Astrocyte (in vitro differentiated cells and primary cell): ENCODE measurements around the gene SLCO3A1. TPM values are rescaled to one million over a fixed set of nuclear protein-coding genes. Genes with fewer than 3 reads are reported as not detected.

Source experiments
- DNase-seq: peaks from one replicate; pipeline ENCODE4 v3.0.0-alpha.2; 2010; ENCODE audit warnings: low read depth
- FAIRE-seq: peaks from 2 replicates; lab custom pipeline; 2011; peaks lifted over from hg19 to GRCh38; lab: Jason Lieb, UNC
- H2AFZ ChIP-seq: 2 replicates; pipeline ENCODE4 v1.6.0; 2012; ENCODE audit warnings: low read depth, low read length, inconsistent platforms
- H3K27ac ChIP-seq: 2 replicates; pipeline ENCODE4 v1.5.1; 2011; ENCODE audit warnings: low read depth, low read length, inconsistent platforms
- H3K27me3 ChIP-seq: 2 replicates; pipeline ENCODE4 v1.6.0; 2011; ENCODE audit warnings: low read length, inconsistent platforms; ENCODE audit not compliant: insufficient read depth
- H3K36me3 ChIP-seq: 2 replicates; pipeline ENCODE4 v1.5.1; 2011; ENCODE audit warnings: low read length, inconsistent platforms; ENCODE audit not compliant: insufficient read depth
- H3K4me1 ChIP-seq: 2 replicates; pipeline ENCODE4 v1.5.1; 2011; ENCODE audit warnings: low read length, inconsistent platforms; ENCODE audit not compliant: insufficient read depth
- H3K4me2 ChIP-seq: 2 replicates; pipeline ENCODE4 v1.6.0; 2012; ENCODE audit warnings: low read length, inconsistent platforms
- H3K4me3 ChIP-seq: 2 replicates; pipeline ENCODE4 v1.5.1; 2011; ENCODE audit warnings: low read depth, mild to moderate bottlenecking, low read length, inconsistent platforms; ENCODE audit not compliant: insufficient read depth
- H3K79me2 ChIP-seq: 2 replicates; pipeline ENCODE4 v1.6.0; 2012; ENCODE audit warnings: mild to moderate bottlenecking, low read length, inconsistent platforms; ENCODE audit not compliant: insufficient read depth
- H3K9ac ChIP-seq: 2 replicates; pipeline ENCODE4 v1.6.0; 2012; ENCODE audit warnings: mild to moderate bottlenecking, low read length, inconsistent platforms
- H3K9me3 ChIP-seq: 2 replicates; pipeline ENCODE4 v1.5.1; 2012; ENCODE audit warnings: low read depth, mild to moderate bottlenecking, low read length, inconsistent platforms; ENCODE audit not compliant: insufficient read depth
- H4K20me1 ChIP-seq: 2 replicates; pipeline ENCODE4 v1.6.0; 2012; ENCODE audit warnings: low read length, inconsistent platforms; ENCODE audit not compliant: insufficient read depth
- H3K27ac Mint-ChIP-seq: one replicate; pipeline ENCODE4 v1.8.0; 2021; ENCODE audit warnings: mild to moderate bottlenecking, mixed read lengths; ENCODE audit not compliant: unreplicated experiment
- H3K27me3 Mint-ChIP-seq: one replicate; pipeline ENCODE4 v1.8.0; 2021; ENCODE audit warnings: low read depth, mixed read lengths; ENCODE audit not compliant: unreplicated experiment
- H3K36me3 Mint-ChIP-seq: one replicate; pipeline ENCODE4 v1.8.0; 2021; ENCODE audit warnings: low read depth, mixed read lengths; ENCODE audit not compliant: unreplicated experiment
- H3K4me1 Mint-ChIP-seq: one replicate; pipeline ENCODE4 v1.8.0; 2021; ENCODE audit warnings: low read depth, mixed read lengths; ENCODE audit not compliant: unreplicated experiment
- H3K4me3 Mint-ChIP-seq: one replicate; pipeline ENCODE4 v1.8.0; 2021; ENCODE audit warnings: mild to moderate bottlenecking, moderate library complexity, mixed read lengths; ENCODE audit not compliant: unreplicated experiment
- H3K9me3 Mint-ChIP-seq: one replicate; pipeline ENCODE4 v1.8.0; 2021; ENCODE audit warnings: mild to moderate bottlenecking, mixed read lengths; ENCODE audit not compliant: unreplicated experiment
- CTCF ChIP-seq: IDR thresholded peaks from 2 replicates; pipeline ENCODE4 v1.5.1; 2011; ENCODE audit warnings: low read depth, mild to moderate bottlenecking, inconsistent platforms, low read length, moderate library complexity; ENCODE audit not compliant: insufficient read depth
- EZH2 ChIP-seq: IDR thresholded peaks from 2 replicates; pipeline ENCODE4 v1.6.1; 2012; ENCODE audit warnings: mild to moderate bottlenecking, low read length, inconsistent platforms; ENCODE audit not compliant: insufficient read depth
- total RNA-seq: library from RNA; stranded (reverse); gene quantifications from 2 replicates; pipeline ENCODE4 v1.2.1, GENCODE V29; 2021

Gene SLCO3A1
- total RNA-seq, 1 donor from 2014 or later: 9.4 TPM

DNA sequence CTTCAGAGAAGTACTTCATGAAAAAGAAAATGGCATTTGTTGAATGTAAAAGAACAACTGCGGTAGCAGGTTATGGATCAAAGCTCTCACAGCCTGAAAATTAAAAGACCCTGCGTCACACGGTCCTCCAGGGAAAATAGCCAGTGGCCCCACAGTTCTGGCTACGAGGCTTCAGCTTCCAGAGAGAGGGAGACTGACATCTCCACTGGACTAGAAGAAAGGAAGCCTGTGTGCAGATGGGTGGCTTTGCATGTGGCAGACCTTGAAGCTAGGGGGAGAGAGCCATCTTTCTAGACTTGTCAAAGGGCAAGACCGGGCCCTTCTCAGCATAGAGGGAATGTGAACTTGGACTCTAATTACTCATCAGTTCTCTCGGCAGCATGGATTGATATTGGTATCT is 159.4 kb downstream of the SLCO3A1 start:
- no peak overlapping the region for H3K4me3 Mint-ChIP-seq
- peaks cover 13% of the 10 kb centered on the region for H3K4me1 Mint-ChIP-seq
- no peak for FAIRE-seq

DNA sequence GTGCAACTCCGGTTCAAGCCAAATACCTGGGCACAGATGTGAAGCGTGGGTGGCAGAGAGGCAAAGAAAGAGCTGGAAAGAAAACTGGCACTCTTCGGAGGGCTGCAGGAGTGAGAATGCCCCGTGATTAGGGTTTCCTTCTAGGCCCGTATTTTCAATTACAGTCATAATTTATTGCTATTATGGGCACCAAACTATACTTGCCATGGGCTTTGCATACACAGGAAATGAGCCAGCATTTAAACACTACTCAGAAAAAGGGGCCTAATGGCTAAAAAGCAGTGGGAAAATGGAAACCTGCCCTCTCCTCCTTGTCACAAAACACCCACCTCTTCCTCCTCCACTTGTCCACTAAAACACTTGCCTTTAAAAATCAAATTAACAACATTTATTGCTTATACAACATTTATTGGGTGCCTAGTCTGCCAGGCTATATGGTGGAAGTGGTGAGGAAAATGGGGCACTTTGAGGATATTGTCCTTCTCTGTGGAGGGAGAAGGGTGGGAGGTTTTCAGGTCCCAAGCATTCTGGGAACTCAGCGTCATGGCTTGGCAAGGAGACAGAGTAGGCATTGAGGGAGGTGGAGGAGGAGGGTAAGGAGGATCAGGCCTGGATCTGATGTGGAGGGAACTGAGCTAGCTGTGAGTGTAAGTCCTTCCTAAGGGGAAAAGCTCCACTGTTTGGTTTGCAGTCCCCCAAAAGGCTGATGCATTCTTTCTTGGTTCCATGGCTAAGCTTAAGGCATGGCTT is 160.9 kb downstream of the SLCO3A1 start:
- no peaks in the 10 kb centered on the region for H4K20me1 ChIP-seq
- DNase-seq (no peak), FAIRE-seq (no peak)
- Mint-ChIP-seq H3K4me3 (no peak overlapping the region), H3K4me1 (peaks cover 10% of the 10 kb centered on the region), H3K27ac (no peak overlapping the region), H3K36me3 (no peaks in the 10 kb centered on the region), H3K9me3 (no peaks in the 10 kb centered on the region), H3K27me3 (peaks cover 2% of the 10 kb centered on the region)
- no peak overlapping the region for H2AFZ ChIP-seq
- H3K9me3 ChIP-seq: no peaks in the 10 kb centered on the region
- H3K27ac ChIP-seq: no peak overlapping the region
- no peaks in the 10 kb centered on the region for H3K36me3 ChIP-seq
- no peak overlapping the region for H3K9ac ChIP-seq
- TF ChIP-seq CTCF: no peak
- TF ChIP-seq EZH2: no peak
- no peak overlapping the region for H3K4me2 ChIP-seq
- no peak overlapping the region for H3K4me3 ChIP-seq
- no peaks in the 10 kb centered on the region for H3K79me2 ChIP-seq
- peaks cover 9% of the 10 kb centered on the region for H3K4me1 ChIP-seq
- no peaks in the 10 kb centered on the region for H3K27me3 ChIP-seq

More for the DNA sequence above, 159.4 kb downstream of the SLCO3A1 start:
- H3K9ac ChIP-seq: no peak overlapping the region
- peaks cover under 1% of the 10 kb centered on the region for H3K27me3 Mint-ChIP-seq
- no peaks in the 10 kb centered on the region for H3K9me3 ChIP-seq
- no peaks in the 10 kb centered on the region for H3K36me3 ChIP-seq
- no peak overlapping the region for H3K4me3 ChIP-seq
- H3K4me1 ChIP-seq: peaks cover 9% of the 10 kb centered on the region
- no peak for DNase-seq
- no peak overlapping the region for H3K27ac ChIP-seq
- H3K27ac Mint-ChIP-seq: no peak overlapping the region
- H4K20me1 ChIP-seq: no peaks in the 10 kb centered on the region
- no peaks in the 10 kb centered on the region for H3K9me3 Mint-ChIP-seq
- no peaks in the 10 kb centered on the region for H3K27me3 ChIP-seq
- no peaks in the 10 kb centered on the region for H3K36me3 Mint-ChIP-seq
- no peak overlapping the region for H3K4me2 ChIP-seq
- no peaks in the 10 kb centered on the region for H3K79me2 ChIP-seq
- no peak overlapping the region for H2AFZ ChIP-seq
- no peak for TF ChIP-seq CTCF
- TF ChIP-seq EZH2: no peak

- Histone ChIP-seq H3K36me3 (no peaks in the 10 kb centered on the region), H3K9ac (no peak overlapping the region)
- FAIRE-seq: no peak
Observed at GRCh38 chr15:92017882-92018534, 164.5 kb downstream of the SLCO3A1 start.

More at GRCh38 chr15:92017882-92018534, 164.5 kb downstream of the SLCO3A1 start:
- no peak overlapping the region for H3K27ac Mint-ChIP-seq
- no peak overlapping the region for H3K4me3 ChIP-seq
- H3K36me3 Mint-ChIP-seq: no peaks in the 10 kb centered on the region
- H3K4me1 Mint-ChIP-seq: no peaks in the 10 kb centered on the region
- H3K9me3 Mint-ChIP-seq: no peaks in the 10 kb centered on the region
- H3K27me3 Mint-ChIP-seq: peaks cover 4% of the 10 kb centered on the region
- no peak overlapping the region for H3K27ac ChIP-seq
- H2AFZ ChIP-seq: no peak overlapping the region
- H3K4me2 ChIP-seq: no peak overlapping the region
- H3K79me2 ChIP-seq: no peaks in the 10 kb centered on the region
- H3K4me1 ChIP-seq: peaks cover 4% of the 10 kb centered on the region
- H3K4me3 Mint-ChIP-seq: no peak overlapping the region
- DNase-seq: no peak
- no peaks in the 10 kb centered on the region for H3K27me3 ChIP-seq
- no peaks in the 10 kb centered on the region for H3K9me3 ChIP-seq
- H4K20me1 ChIP-seq: no peaks in the 10 kb centered on the region
- no peak for TF ChIP-seq EZH2
- no peak for TF ChIP-seq CTCF
